NT2/D1 (cell line): ENCODE measurements around the gene LOXL1.

Experiments
- SUZ12 ChIP-seq: IDR thresholded peaks from 2 replicates; pipeline ENCODE4 v1.6.1; 2011; ENCODE audit not compliant: insufficient read length, insufficient read depth; ENCODE audit errors: extremely low read depth
- YY1 ChIP-seq: IDR thresholded peaks from 2 replicates; pipeline ENCODE4 v1.6.1; 2011; ENCODE audit not compliant: insufficient read length, insufficient read depth

GRCh38 chr15:73969151-73969759 lies 43.0 kb downstream of the LOXL1 start:
- TF ChIP-seq SUZ12 (no peak), YY1 (no peak)
